GM06990 (cell line): ENCODE results near the gene IL20.

ENCODE experiments used
- DNase-seq: peaks from one replicate; pipeline ENCODE4 v3.0.0-alpha.2; 2011; ENCODE audit not compliant: insufficient read length; ENCODE audit errors: extremely low read depth
- H3K27me3 ChIP-seq: replicated peaks from 2 replicates; pipeline ENCODE4 v1.6.0; 2011; ENCODE audit warnings: low read length; ENCODE audit not compliant: control insufficient read depth, insufficient read depth
- H3K36me3 ChIP-seq: 2 replicates; pipeline ENCODE4 v1.5.1; 2011; ENCODE audit warnings: low read length; ENCODE audit not compliant: control insufficient read depth, insufficient read depth
- H3K4me3 ChIP-seq: replicated peaks from 2 replicates; pipeline ENCODE4 v1.5.1; 2011; ENCODE audit warnings: low read depth, mild to moderate bottlenecking, control low read depth, low read length
- TF ChIP-seq, protein P1 (sequence below): IDR thresholded peaks from 2 replicates; pipeline ENCODE4 v1.5.1; 2011; ENCODE audit warnings: low read length, control low read depth, mild to moderate bottlenecking, inconsistent platforms; ENCODE audit not compliant: insufficient read depth, poor library complexity, severe bottlenecking

The IL20 gene

GRCh38 chr1:206859082-206859521 lies 6.3 kb upstream of the IL20 start:
- Histone ChIP-seq H3K27me3 (no peaks in the 10 kb centered on the region), H3K4me3 (no peak overlapping the region), H3K36me3 (no peaks in the 10 kb centered on the region)
- DNase-seq, result no peak
- TF ChIP-seq, protein P1, sequence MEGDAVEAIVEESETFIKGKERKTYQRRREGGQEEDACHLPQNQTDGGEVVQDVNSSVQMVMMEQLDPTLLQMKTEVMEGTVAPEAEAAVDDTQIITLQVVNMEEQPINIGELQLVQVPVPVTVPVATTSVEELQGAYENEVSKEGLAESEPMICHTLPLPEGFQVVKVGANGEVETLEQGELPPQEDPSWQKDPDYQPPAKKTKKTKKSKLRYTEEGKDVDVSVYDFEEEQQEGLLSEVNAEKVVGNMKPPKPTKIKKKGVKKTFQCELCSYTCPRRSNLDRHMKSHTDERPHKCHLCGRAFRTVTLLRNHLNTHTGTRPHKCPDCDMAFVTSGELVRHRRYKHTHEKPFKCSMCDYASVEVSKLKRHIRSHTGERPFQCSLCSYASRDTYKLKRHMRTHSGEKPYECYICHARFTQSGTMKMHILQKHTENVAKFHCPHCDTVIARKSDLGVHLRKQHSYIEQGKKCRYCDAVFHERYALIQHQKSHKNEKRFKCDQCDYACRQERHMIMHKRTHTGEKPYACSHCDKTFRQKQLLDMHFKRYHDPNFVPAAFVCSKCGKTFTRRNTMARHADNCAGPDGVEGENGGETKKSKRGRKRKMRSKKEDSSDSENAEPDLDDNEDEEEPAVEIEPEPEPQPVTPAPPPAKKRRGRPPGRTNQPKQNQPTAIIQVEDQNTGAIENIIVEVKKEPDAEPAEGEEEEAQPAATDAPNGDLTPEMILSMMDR, result no peak

DNA sequence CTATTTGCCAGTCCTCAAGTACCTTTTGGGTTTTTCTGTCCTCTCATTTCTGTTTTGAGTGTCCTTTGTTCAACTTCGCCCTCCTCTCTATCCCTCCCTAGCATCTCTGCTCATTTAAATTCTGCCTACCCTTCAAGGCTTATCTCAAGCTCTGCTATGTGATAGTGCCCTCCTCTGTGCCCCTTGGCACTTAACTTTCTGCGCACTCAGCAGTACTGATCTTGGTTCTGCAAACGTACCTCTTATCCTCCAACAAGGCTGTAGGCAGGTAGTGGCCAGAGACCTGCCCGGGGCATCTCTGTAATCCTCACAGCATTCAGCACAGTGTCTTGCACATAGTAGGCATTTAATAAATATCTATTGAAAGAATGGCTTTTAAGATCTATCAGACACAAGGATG lies 5.3 kb upstream of the IL20 start:
- Histone ChIP-seq H3K27me3 (no peaks in the 10 kb centered on the region), H3K4me3 (no peak overlapping the region), H3K36me3 (no peaks in the 10 kb centered on the region)
- TF ChIP-seq, protein P1, result no peak
- no peak for DNase-seq

GRCh38 chr1:206863266-206863665 lies 2.2 kb upstream of the IL20 start:
- DNase-seq, result no peak
- no peaks in the 10 kb centered on the region for H3K27me3 ChIP-seq
- no peaks in the 10 kb centered on the region for H3K36me3 ChIP-seq
- TF ChIP-seq, protein P1, result no peak
- no peak overlapping the region for H3K4me3 ChIP-seq

- H3K4me3 ChIP-seq, result no peak overlapping the region
- no peaks in the 10 kb centered on the region for H3K36me3 ChIP-seq
- TF ChIP-seq, protein P1, result no peak
- no peaks in the 10 kb centered on the region for H3K27me3 ChIP-seq
- no peak for DNase-seq
Observed at GRCh38 chr1:206866062-206866461, 639 bp downstream of the IL20 start.

- Histone ChIP-seq H3K36me3 (no peaks in the 10 kb centered on the region), H3K4me3 (no peak overlapping the region), H3K27me3 (no peaks in the 10 kb centered on the region)
- TF ChIP-seq, protein P1, result no peak
- DNase-seq, result no peak
Observed at GRCh38 chr1:206867239-206867638, 1.8 kb downstream of the IL20 start.

GRCh38 chr1:206867716-206868115 lies 2.3 kb downstream of the IL20 start:
- Histone ChIP-seq H3K36me3 (no peaks in the 10 kb centered on the region), H3K27me3 (no peaks in the 10 kb centered on the region), H3K4me3 (no peak overlapping the region)
- TF ChIP-seq, protein P1, result no peak
- DNase-seq, result no peak
